ENCODE data around the gene TP73.

TP73 gene

DNA sequence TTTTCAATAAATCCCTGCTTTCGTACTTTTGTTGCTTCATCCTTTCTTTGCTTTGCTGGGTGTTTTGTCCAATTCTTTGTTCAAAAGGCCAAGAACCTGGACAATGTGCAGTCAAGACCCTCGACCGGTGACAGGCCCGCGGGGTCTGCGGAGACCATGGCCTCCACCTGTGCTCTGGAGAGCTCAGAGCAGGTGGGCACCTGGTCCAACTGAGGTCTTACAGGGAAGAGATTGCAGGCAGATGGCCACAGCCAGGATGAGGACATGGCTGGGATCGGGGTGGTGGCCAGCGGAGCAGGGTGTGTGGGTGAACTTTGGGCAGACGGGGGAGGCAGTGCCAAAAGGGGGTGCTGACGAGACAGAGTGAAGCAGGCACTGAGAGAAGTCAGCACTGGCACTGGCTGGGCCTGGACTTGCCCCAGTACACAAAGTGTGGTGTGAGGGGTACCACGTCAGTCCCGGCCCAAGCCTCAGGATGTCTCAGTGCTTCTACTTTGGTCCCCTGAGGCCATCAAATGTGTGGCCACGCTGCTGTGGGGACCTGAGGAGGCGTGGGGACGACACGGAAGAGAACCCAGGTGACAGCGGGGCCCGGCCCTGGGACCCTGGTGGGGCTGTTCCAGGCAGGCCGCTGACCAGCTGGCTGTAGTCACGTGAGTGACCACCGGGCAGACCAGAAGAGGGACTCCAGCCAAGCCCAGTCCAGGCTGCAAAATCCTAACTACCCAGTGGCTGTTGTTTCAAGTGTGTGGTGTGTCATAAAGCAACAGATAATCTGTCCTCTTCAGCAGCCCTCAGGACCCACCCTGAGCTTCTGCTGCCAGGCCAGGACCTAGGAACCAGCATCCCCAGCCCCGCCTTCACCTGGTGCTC lies 89.5 kb downstream of the TP73 start:
- DNase-seq (ENCODE audit: extremely low read depth, low read depth): no peak
- TF ChIP-seq CTCF (IDR thresholded peaks at IDR 0.05; ENCODE audit: low read depth, low read length, missing control alignments): no peak
- no peak overlapping the region for H3K4me3 ChIP-seq (replicated peaks; ENCODE audit: low read depth, low read length)

- no peak overlapping the region for H3K4me3 ChIP-seq (replicated peaks; ENCODE audit: low read depth, low read length)
- no peak for TF ChIP-seq CTCF (IDR thresholded peaks at IDR 0.05; ENCODE audit: low read depth, low read length, missing control alignments)
- DNase-seq (ENCODE audit: extremely low read depth, low read depth): no peak
Observed at GRCh38 chr1:3742439-3743298, 90.4 kb downstream of the TP73 start.

GRCh38 chr1:3743421-3743820 lies 91.1 kb downstream of the TP73 start:
- H3K4me3 ChIP-seq (replicated peaks; ENCODE audit: low read depth, low read length): no peak overlapping the region
- no peak for TF ChIP-seq CTCF (IDR thresholded peaks at IDR 0.05; ENCODE audit: low read depth, low read length, missing control alignments)
- no peak for DNase-seq (ENCODE audit: extremely low read depth, low read depth)

DNA sequence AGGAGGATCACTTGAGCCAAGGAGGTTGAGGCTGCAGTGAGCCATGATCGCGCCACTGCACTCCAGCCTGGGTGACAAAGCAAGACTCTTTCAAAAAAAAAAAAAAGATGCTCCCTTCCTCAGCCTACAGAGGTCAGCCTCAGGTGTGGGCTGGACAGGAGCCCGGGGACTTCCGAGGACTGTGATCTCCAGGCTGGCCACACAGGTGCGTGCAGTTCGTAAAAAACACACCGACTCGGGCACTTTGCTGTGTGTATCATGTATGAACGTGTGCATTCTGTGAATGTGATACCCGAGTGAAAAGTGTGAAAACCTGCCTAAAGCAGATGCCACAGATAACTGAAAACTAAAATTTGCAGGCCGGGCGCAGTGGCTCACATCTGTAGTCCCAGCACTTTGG lies 91.5 kb downstream of the TP73 start:
- TF ChIP-seq CTCF (IDR thresholded peaks at IDR 0.05; ENCODE audit: low read depth, low read length, missing control alignments): no peak
- no peak for DNase-seq (ENCODE audit: extremely low read depth, low read depth)

DNA sequence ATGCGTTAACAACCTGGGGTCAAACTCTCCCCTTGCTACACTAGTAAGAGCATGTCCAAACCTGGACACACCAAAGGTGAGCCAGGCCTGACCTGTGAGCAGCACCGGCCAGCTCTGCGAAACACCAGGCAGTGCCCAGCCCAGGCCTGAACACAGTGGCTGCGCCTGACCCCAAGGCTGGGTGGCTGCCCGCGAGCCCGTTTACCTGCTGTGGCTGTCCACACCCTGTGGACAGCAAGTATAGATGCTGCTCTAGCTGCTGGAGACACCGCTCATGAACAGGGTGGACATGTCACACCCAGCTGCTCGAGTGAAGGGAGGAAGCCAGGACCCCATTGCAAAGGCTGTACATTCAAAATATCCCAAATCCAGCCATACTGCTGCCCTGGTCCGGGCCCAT lies 92.3 kb downstream of the TP73 start:
- no peak for DNase-seq (ENCODE audit: extremely low read depth, low read depth)
- TF ChIP-seq CTCF (IDR thresholded peaks at IDR 0.05; ENCODE audit: low read depth, low read length, missing control alignments): no peak
- H3K4me3 ChIP-seq (replicated peaks; ENCODE audit: low read depth, low read length): no peak overlapping the region

More for the DNA sequence above, 91.5 kb downstream of the TP73 start:
- H3K4me3 ChIP-seq (replicated peaks; ENCODE audit: low read depth, low read length): no peak overlapping the region

DNA sequence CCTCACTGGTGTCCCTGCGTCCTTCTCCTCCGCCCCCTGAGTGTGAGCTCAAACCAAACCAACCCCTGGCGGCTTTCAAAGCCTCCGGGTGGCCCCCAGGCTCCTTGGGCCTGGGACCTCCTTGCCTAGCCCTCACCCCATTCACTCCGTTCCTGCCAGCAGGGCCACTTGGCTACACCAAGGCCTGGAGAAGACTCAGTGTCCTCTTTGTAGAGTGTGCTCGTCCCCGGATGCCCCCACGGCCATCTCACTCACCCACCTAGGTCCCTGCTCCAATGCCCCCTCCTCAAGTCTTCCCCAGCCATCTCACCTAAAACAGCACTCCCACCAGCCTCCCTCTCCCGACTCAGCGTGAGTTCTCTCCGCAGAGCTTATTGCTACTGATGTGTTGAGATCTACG lies 92.8 kb downstream of the TP73 start:
- TF ChIP-seq CTCF (IDR thresholded peaks at IDR 0.05; ENCODE audit: low read depth, low read length, missing control alignments): no peak
- no peak for DNase-seq (ENCODE audit: extremely low read depth, low read depth)
- no peak overlapping the region for H3K4me3 ChIP-seq (replicated peaks; ENCODE audit: low read depth, low read length)

Measured in HFF-Myc (cell line).